AG04450 (cell line): ENCODE results near the gene NDUFS7. TPM values are rescaled to one million over a fixed set of nuclear protein-coding genes. Genes with fewer than 3 reads are reported as not detected.
"Not testable (repeated sequence)": the region's sequence is repeated elsewhere in the genome, so short reads cannot be mapped to it uniquely, and the experiment has no call there.

Experiments used
- CTCF ChIA-PET: fragments of 300-600, 350-600 bp; formaldehyde crosslinking; extraction: SDS; loops from one replicate; lab custom pipeline; 2022; ENCODE audit warnings: antibody characterized with exemption, inconsistent platforms; lab: Charles Lee
- POLR2A ChIA-PET: fragments of 350-600 bp; formaldehyde crosslinking; extraction: SDS; loops from one replicate; lab custom pipeline; 2021; ENCODE audit warnings: antibody characterized with exemption, inconsistent platforms; lab: Yijun Ruan, JAX
- DNase-seq: peaks from one replicate; pipeline ENCODE4 v3.0.0-alpha.2; 2011; ENCODE audit warnings: low read depth, low spot score
- H3K27ac ChIP-seq: one replicate; pipeline ENCODE4 v1.5.1; 2012; ENCODE audit warnings: low read depth, low read length, control low read depth
- H3K27me3 ChIP-seq: one replicate; pipeline ENCODE4 v1.6.0; 2012; ENCODE audit warnings: low read length; ENCODE audit not compliant: control insufficient read depth, insufficient read depth
- H3K4me3 ChIP-seq: 2 replicates; pipeline ENCODE4 v1.5.1; 2011; ENCODE audit warnings: mild to moderate bottlenecking, low read depth, low read length, control low read depth
- H3K9me3 ChIP-seq: 2 replicates; pipeline ENCODE4 v1.5.1; 2012; ENCODE audit warnings: low read length; ENCODE audit not compliant: control insufficient read depth, insufficient read depth
- CTCF ChIP-seq: IDR thresholded peaks from 2 replicates; pipeline ENCODE4 v1.5.1; 2011; ENCODE audit warnings: low read depth, low read length, control low read depth, inconsistent platforms
- polyA plus RNA-seq: library from polyadenylated mRNA; depleted of rRNA; stranded (reverse); fragments of >200 nt; gene quantifications from 2 replicates; pipeline ENCODE4 v1.2.3, GENCODE V29; 2011

NDUFS7 gene
- polyA plus RNA-seq, 1 experiment: 26.1 TPM

- POLR2A ChIA-PET: interaction anchor here (1.2 kb wide), 1 partner anchor 10 kb away, joined by 3 read pairs; no protein-coding TSS in a partner anchor
These were observed 34.7 kb downstream of the NDUFS7 start for GRCh38 chr19:1418496-1418775.

GRCh38 chr19:1418951-1419738, 35.4 kb downstream of the NDUFS7 start:
- ChIA-PET CTCF (no interaction called here), POLR2A (interaction anchor here (1.2 kb wide), 1 partner anchor 11 kb away, joined by 3 read pairs; no protein-coding TSS in a partner anchor)
- no peak overlapping the region for H3K4me3 ChIP-seq
- H3K27ac ChIP-seq: no peak overlapping the region
- no peak for TF ChIP-seq CTCF
- DNase-seq: no peak
- H3K9me3 ChIP-seq: no peaks in the 10 kb centered on the region; the same call in 1 of the 2 replicates
- no peaks in the 10 kb centered on the region for H3K27me3 ChIP-seq

More at GRCh38 chr19:1418496-1418775, 34.7 kb downstream of the NDUFS7 start:
- TF ChIP-seq CTCF: no peak
- Histone ChIP-seq H3K27ac (no peak overlapping the region), H3K4me3 (no peak overlapping the region), H3K27me3 (no peaks in the 10 kb centered on the region), H3K9me3 (no peaks in the 10 kb centered on the region; the same call in 1 of the 2 replicates)
- no peak for DNase-seq
- CTCF ChIA-PET: no interaction called here

- H3K4me3 ChIP-seq, H3K27ac ChIP-seq, CTCF ChIA-PET, POLR2A ChIA-PET, H3K27me3 ChIP-seq, DNase-seq, H3K9me3 ChIP-seq: not testable (repeated sequence)
These were observed 36.4 kb downstream of the NDUFS7 start for GRCh38 chr19:1420085-1420484.

GRCh38 chr19:1420590-1420989, 36.9 kb downstream of the NDUFS7 start:
- Histone ChIP-seq H3K4me3 (no peak overlapping the region), H3K27ac (no peak overlapping the region), H3K9me3 (no peaks in the 10 kb centered on the region; the same call in 1 of the 2 replicates), H3K27me3 (no peaks in the 10 kb centered on the region)
- no peak for DNase-seq
- CTCF ChIA-PET: no interaction called here
- POLR2A ChIA-PET: interaction anchor here (0.6 kb wide), 2 partner anchors 34 to 152 kb away, joined by 3 read pairs; partner anchors contain the start of gene CIRBP
- no peak for TF ChIP-seq CTCF

GRCh38 chr19:1421218-1421957, 37.7 kb downstream of the NDUFS7 start:
- H3K4me3 ChIP-seq: no peak overlapping the region
- CTCF ChIA-PET: no interaction called here
- POLR2A ChIA-PET: interaction anchor here (0.6 kb wide), 2 partner anchors 34 to 152 kb away, joined by 3 read pairs; partner anchors contain the start of gene CIRBP
- H3K27me3 ChIP-seq: no peaks in the 10 kb centered on the region
- TF ChIP-seq CTCF: no peak
- no peaks in the 10 kb centered on the region; the same call in 1 of the 2 replicates for H3K9me3 ChIP-seq
- DNase-seq: no peak
- no peak overlapping the region for H3K27ac ChIP-seq
